Lower lobe of right lung (tissue), 2 donors: ENCODE results near the gene FYN. TPM values are rescaled to one million over a fixed set of nuclear protein-coding genes. Genes with fewer than 3 reads are reported as not detected.
A peak's percentile ranks its signal among the peaks of the same experiment; 100 is the strongest.

Source experiments
- ATAC-seq, 2 donors: fragments of 200-7000 bp; cut with Tn5 transposase; one replicate each; pipeline ENCODE4 v1.9.1; 2020 to 2022; ENCODE audit warnings: mild to moderate bottlenecking in 2 of 2, moderate library complexity in 2 of 2
- DNase-seq: peaks from one replicate; pipeline ENCODE4 v3.0.0-alpha.2; 2020
- H3K27ac ChIP-seq: fragments of 200-600 bp; one replicate; pipeline ENCODE4 v1.8.0; 2022
- H3K27me3 ChIP-seq: fragments of 200-600 bp; one replicate; pipeline ENCODE4 v1.8.0; 2022; ENCODE audit warnings: low read depth
- H3K36me3 ChIP-seq: fragments of 200-600 bp; one replicate; pipeline ENCODE4 v1.8.0; 2022; ENCODE audit warnings: mild to moderate bottlenecking
- H3K4me1 ChIP-seq: fragments of 200-600 bp; one replicate; pipeline ENCODE4 v1.8.0; 2022
- H3K4me3 ChIP-seq: fragments of 200-600 bp; one replicate; pipeline ENCODE4 v1.8.0; 2022; ENCODE audit warnings: mild to moderate bottlenecking
- H3K9me3 ChIP-seq: fragments of 200-600 bp; one replicate; pipeline ENCODE4 v1.8.0; 2022
- intact Hi-C: fragments of 100-400 bp; cut with DNase I; formaldehyde crosslinking; loops from one replicate; pipeline ENCODE4 v1.11.0; 2022
- total RNA-seq: library from RNA; stranded (reverse); fragmentation: NEBNext Ultra II Directional; extraction: Animal tissue kit (Norgen Biotek cat#: 25700); gene quantifications from one replicate; pipeline ENCODE4 v1.2.1, GENCODE V29; 2021
- TF ChIP-seq, protein P1 (sequence below): fragments of 200-600 bp; IDR thresholded peaks from one replicate; pipeline ENCODE4 v1.8.0; 2022; ENCODE audit warnings: antibody characterized with exemption, mild to moderate bottlenecking
- donor health status: DM: no; HTN: yes; CAD: no; lungs with severe emphysema.

Gene FYN
- total RNA-seq, 1 donor from 2014 or later = 99.2 TPM

DNA sequence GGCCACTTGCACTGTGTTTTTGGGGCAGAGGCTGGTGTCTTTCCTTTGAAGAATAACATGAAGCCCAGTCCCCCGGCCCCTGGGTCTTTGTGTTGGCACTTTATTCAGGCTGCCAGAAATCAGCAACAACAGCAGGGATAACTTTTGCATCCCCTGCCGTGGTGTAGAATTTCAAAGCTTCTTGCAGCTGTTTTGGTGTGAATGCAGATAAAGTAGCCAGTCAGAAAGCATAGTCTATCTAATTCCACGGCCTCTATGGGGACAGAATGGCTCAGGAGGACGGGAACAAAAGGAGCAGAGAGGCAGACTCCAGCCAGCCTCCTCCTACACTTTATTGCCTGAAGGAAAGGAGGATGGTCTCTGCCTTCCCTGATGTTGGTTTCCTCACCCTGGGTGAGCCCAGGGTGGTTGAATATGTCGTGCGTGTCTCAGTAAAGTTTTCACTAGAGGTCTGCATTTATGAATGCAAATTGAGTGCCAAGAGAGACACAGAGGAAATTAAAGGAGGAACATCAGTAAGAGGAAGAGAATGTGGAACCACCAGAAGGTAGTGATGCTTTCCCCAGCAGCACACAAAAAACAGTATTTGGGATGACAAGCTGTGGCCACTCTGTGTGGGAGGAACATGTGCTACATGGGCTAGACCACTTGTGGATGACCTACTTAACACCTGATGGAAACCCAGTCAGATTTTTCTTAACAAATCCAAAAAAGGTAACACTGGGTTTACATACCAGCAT, 141.6 kb downstream of the FYN start:
- TF ChIP-seq, protein P1, sequence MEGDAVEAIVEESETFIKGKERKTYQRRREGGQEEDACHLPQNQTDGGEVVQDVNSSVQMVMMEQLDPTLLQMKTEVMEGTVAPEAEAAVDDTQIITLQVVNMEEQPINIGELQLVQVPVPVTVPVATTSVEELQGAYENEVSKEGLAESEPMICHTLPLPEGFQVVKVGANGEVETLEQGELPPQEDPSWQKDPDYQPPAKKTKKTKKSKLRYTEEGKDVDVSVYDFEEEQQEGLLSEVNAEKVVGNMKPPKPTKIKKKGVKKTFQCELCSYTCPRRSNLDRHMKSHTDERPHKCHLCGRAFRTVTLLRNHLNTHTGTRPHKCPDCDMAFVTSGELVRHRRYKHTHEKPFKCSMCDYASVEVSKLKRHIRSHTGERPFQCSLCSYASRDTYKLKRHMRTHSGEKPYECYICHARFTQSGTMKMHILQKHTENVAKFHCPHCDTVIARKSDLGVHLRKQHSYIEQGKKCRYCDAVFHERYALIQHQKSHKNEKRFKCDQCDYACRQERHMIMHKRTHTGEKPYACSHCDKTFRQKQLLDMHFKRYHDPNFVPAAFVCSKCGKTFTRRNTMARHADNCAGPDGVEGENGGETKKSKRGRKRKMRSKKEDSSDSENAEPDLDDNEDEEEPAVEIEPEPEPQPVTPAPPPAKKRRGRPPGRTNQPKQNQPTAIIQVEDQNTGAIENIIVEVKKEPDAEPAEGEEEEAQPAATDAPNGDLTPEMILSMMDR = no peak
- intact Hi-C loops = no loop called here
- ATAC-seq = peak in 1 of 2 donors; percentile 23

DNA sequence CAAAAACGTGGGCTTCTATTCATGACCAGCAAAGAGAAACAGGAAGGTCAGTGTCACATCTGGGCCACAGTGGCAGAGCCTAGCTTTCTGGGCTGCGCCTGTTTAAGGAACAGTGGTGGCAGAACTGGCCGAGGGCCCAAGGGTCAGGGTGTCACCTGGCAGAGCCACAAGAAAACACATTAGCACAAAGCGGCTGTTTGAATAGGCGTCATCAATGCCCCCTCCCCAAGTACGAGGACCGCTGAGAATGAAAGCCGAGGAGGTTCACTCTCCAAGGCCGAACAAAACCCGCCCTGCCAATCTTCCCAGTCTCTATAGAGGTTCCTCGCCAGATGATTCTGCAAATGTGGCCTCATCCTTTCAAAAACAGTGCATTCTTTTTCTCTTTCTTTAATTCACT, 142.4 kb downstream of the FYN start:
- intact Hi-C loops = no loop called here
- TF ChIP-seq, protein P1 = no peak
- Histone ChIP-seq H3K4me1 (peaks cover 17% of the 10 kb centered on the region), H3K27ac (no peak overlapping the region), H3K36me3 (no peaks in the 10 kb centered on the region), H3K9me3 (no peaks in the 10 kb centered on the region), H3K4me3 (no peak overlapping the region), H3K27me3 (no peaks in the 10 kb centered on the region)
- DNase-seq (no peak), ATAC-seq (peak in 1 of 2 donors; percentile 28)

More for the DNA sequence above, 141.6 kb downstream of the FYN start:
- Histone ChIP-seq H3K27ac (peak overlapping the region; percentile 31), H3K9me3 (no peaks in the 10 kb centered on the region), H3K4me3 (no peak overlapping the region), H3K27me3 (no peaks in the 10 kb centered on the region), H3K36me3 (no peaks in the 10 kb centered on the region), H3K4me1 (peaks cover 24% of the 10 kb centered on the region)
- no peak for DNase-seq

DNA sequence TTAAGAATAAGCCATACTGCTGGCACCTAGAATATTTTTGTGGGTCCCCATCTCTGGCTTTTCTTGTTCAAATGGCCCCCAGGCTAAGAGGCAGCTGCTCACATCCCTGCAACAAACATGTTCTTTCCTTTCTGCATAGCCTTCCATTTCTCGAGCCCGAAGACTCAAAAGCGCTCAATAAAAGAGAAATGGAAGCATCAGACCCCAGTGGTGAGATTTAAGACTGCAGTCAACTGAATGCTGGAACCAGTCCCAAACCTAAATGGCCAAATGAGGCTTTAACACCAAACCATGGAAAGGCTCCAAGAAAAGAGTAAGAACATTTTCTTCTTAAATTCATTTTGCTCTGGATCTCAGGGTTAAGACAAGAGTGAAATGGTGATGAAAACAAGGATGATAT, 145.4 kb downstream of the FYN start:
- no peaks in the 10 kb centered on the region for H3K9me3 ChIP-seq
- peaks cover 37% of the 10 kb centered on the region for H3K4me1 ChIP-seq
- intact Hi-C loops = no loop called here
- no peaks in the 10 kb centered on the region for H3K36me3 ChIP-seq
- no peak overlapping the region for H3K4me3 ChIP-seq
- no peak for DNase-seq
- TF ChIP-seq, protein P1 = no peak
- no peaks in the 10 kb centered on the region for H3K27me3 ChIP-seq
- H3K27ac ChIP-seq = no peak overlapping the region
- ATAC-seq = no peak

DNA sequence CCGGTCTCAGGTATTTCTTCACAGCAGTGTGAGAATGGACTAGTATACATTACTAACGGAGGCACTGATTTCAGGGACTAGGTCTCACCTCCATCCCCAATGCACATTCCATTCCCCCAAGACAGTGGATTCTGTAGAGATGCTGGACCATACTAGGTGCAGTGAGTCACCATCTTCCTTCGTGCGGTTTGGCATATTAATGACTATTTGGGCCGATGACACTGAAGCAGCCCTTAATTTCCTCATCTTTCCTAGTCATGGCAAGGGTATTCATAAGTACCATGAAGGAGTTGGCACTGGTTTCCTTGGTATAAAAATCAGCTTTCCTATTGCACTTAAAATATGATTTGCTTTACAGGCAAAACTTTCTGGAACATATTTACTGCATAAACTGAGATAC, 146.2 kb downstream of the FYN start:
- Histone ChIP-seq H3K4me3 (no peak overlapping the region), H3K4me1 (peaks cover 44% of the 10 kb centered on the region), H3K36me3 (no peaks in the 10 kb centered on the region), H3K27me3 (no peaks in the 10 kb centered on the region), H3K27ac (no peak overlapping the region), H3K9me3 (no peaks in the 10 kb centered on the region)
- DNase-seq = no peak
- no peak for ATAC-seq
- TF ChIP-seq, protein P1 = no peak
- intact Hi-C loops = no loop called here

DNA sequence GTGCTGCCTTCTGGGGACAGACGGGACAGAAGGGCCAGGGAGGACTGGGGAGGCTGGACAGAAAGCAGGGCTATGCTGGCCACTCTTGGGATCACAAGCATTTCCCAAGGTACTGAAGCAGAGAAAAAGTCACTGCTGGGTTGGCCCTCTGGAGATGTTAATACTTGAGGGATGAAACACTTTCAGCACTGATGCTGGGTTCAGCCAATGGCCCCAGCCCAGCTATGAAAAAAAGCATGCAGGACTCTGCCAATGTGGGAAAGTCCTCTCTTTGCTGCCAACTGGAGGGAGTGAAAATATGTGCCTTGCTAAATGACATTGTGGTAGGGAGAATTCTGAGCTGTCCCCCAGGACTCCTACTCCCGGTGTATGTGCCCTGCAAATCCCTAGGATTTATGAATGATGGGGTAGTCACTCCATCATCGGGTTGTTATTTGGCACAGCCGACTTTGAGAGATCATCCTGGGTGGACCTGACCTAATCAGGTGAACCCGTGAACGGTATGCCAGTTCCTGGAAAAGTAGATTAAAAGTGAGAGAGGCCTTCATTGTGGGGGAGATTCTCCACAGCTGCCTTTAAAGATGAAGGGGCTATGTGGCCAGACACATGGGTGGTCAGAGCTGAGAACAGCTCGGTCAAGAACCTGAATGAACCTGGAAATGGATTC, 147.7 kb downstream of the FYN start:
- H3K27ac ChIP-seq = no peak overlapping the region
- ATAC-seq = peak in 1 of 2 donors; percentile 24
- no peak for DNase-seq
- TF ChIP-seq, protein P1 = no peak
- no peak overlapping the region for H3K4me3 ChIP-seq
- no peaks in the 10 kb centered on the region for H3K36me3 ChIP-seq
- no peaks in the 10 kb centered on the region for H3K27me3 ChIP-seq
- intact Hi-C loops = no loop called here
- H3K4me1 ChIP-seq = peaks cover 43% of the 10 kb centered on the region
- H3K9me3 ChIP-seq = no peaks in the 10 kb centered on the region
